GM21717 (cell line): ENCODE data around the gene PKD1L1.

Experiments used
- ATAC-seq: cut with Tn5 transposase; IDR thresholded peaks from one replicate; pipeline ENCODE4 v1.9.1; 2021; ENCODE audit warnings: mild to moderate bottlenecking, moderate library complexity; ENCODE audit not compliant: unreplicated experiment

Gene PKD1L1

GRCh38 chr7:47741984-47742383 is 206.3 kb downstream of the PKD1L1 start:
- ATAC-seq = no peak

DNA sequence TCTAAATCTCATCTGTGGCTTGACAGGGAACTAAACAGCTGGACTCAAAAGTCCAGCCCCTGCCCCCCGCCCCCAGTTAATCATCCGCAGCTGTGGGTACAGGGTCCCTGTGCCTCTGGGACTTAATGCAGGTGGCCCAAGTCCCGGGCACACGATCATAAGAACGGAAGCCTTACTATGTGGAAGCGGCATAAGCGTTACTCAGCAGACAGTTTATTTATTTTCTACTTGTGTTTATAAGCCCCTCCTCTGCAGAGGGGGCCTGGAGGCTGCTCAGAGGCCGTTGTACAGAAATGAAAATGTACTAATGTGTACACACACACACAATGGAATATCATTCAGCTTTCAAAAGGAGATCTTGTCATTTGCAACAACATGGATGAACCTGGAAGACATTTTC is 208.4 kb downstream of the PKD1L1 start:
- ATAC-seq = no peak

- no peak for ATAC-seq
These were observed 208.9 kb downstream of the PKD1L1 start for GRCh38 chr7:47739301-47739875.

GRCh38 chr7:47738563-47739166 is 209.6 kb downstream of the PKD1L1 start:
- ATAC-seq = no peak

DNA sequence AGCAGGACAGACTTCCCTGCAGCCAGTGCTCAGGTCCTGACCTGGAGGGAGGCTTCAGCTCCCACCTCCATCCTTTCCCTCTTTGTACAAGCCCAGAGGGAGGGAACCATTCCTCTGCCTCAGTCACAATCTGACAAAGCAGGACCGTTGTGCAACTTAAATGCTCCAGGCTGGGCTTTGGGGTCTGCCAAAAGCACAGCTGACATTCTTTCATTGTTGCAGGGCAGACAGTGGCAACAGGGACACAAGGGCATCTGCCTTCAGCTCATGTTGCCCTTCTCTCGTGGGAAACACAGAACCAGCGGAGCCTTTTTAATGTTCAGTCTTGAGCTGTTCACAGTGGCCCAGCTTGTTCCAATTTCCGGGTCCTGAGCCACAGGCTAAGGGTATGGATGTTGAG is 210.7 kb downstream of the PKD1L1 start:
- no peak for ATAC-seq

- no peak for ATAC-seq
These were observed 212.6 kb downstream of the PKD1L1 start for GRCh38 chr7:47735431-47736345.

GRCh38 chr7:47734949-47735291 is 213.3 kb downstream of the PKD1L1 start:
- ATAC-seq = no peak

DNA sequence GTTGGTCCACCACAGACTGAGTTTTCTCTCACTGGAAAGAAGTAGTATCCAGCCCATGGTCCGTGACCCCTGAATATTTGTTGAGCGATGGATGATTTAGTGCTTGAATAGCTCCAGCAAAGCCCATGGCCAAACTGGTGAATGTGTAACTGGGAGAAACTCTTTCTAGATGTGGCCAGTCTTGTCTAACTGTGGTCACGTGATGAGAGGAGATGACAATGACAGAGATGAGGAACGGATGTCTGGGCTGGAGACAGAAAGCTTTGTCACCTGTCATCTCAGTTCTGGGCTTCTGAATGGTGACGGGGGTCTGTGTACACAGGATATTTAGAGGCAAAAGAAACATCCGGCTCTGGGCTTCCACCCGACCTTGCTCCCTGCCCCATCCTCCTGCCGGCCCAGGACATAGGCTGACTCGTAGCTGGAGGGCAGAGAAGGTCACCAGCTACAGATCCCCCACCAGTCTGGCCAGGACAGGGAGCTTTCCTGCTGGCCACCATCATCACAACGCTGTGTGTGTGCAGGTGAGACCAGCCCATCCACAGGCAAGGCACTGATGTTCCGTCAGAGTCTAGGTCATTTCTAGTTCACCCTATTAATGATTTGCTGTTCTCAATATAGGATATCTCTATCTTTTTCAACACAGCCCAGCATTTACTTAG is 213.8 kb downstream of the PKD1L1 start:
- no peak for ATAC-seq

- ATAC-seq = no peak
These were observed 218.1 kb downstream of the PKD1L1 start for GRCh38 chr7:47730142-47730541.

GRCh38 chr7:47726047-47726726 is 222.1 kb downstream of the PKD1L1 start:
- ATAC-seq = no peak

DNA sequence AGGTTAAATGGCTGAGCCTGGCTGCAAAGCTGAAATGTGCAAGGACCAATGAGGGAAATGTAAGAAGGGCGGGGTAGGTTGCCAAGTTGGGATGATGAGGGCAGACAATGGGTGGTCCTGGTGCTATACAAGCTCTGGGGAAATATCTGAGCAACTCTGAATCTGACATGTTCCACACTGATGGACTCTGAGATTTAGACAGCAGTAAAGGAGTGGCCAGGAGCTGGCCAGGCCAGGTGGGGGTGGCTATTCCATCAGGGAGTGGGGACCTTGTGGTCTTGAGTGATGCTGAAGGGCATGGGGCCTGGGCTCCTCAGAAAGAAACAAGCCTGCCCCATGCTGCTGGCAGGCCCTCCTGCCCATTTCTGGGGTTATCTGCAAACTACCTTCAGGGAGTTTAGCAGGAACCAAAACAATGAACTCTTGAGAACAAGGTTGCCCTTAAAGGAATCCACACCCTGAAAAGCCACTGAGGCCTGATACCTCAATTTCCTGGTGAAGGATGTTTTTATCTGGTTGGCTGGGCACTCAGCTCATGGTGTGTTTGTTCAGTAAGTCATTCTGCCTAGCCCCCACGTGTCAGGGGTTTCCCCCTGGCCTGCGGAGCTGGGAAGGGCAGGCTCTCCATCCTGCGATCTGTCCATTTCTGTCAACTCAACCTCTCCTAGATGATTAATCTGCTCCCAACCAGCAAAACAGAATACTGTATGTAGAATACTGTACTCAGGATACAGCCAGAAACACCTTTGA is 223.1 kb downstream of the PKD1L1 start:
- no peak for ATAC-seq
